ENCODE data around the gene DNAH17.

Gene DNAH17

DNA sequence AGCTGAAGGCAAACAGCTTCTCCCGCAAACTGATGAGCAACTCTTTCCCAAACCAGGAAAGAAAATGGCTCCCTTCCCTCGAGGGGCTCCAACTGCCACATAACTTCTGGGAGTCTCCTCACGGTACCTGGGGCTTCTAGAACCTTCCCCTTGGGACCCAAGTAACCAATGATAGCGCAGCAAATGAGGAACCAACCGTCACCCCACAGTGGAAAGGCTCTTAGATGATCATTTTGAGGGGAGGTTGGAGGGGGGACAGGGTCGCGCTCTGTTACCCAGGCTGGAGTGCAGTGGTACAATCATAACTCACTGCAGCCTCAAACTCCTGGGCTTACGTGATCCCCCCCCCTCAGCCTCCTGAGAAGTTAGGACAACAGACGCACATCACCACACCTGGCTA is at the start of gene DNAH17:
Gene DNAH17, minus strand, starts transcription at position 101 of the 400 bp plus-strand sequence. CDS start 2,339 bp downstream, outside the sequence.
- DNase-seq, result no peak

DNA sequence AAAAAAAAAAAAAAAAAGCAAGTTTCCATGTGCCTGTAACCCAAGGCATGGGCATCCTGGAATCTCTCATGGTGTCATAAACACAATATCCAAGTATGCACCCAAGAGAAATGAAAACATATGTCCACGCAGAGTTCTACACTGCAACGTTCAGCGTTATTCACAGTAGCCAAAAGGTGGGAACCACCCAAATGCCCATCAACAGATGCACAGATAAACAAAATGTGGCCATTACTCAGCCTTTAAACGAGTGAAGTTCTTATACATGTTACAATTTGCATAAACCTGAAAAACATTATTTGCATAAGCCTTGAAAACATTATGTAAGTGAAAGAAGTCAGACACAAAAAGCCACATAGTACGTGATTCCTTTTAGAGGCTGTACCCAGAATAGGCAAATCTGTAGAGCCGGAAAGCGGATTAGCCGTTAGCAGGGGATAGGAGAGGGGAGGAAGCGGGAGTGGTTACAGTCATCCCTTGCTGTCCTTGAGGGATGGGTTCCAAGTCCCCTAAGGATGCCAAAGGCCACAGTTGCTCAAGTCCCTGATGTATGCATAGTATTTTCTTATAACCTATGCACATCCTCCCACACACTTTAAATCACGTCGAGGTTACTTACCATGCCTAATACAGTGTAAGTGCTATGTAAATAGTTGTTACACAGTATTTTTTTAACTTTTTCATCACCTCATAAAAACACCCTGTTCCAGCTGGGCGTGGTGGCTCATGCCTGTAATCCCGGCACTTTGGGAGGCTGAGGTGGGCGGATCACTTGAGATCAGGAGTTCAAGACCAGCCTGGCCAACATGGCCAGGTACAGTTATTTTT is 47.3 kb upstream of the DNAH17 start:
- no peak for DNase-seq

GRCh38 chr17:78623541-78623940 is 46.3 kb upstream of the DNAH17 start:
- DNase-seq, result no peak

DNA sequence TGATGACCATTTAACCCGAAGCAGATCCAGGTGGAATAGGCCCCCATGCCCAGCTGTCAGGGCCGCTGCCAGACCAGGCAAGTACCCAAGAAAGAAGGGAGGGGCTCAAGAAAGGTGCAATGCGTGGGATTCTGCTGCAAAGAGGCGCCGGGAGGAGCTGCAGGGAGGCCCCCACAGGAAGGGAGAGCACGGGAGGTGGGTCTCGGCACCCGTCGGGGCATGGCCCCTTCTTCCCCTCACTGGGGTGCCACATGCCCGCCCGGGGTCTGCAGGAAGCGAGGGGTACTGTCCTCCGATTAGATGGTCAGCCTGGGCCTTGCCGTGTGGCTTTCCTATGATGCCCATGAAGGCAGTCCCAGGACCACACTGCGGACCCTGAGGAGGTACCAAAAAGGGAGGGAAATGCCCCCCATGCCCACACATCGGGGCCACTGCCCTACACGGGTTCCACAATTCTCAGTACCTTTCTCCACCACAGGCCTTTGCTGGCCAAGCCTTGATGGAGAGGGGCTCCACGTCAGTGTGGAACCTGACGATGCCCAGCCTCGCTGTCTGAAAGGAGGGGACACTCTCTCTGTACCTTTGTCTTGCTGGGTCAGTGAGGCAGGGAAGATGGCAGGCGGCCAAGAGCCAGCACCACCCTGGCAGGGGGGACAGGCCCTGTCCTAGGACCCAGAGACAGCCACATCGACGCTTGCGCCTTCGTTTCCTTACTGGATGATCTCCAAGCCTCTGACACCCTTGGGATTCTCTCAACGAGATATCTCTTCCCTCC is 45.5 kb upstream of the DNAH17 start:
- no peak for DNase-seq

GRCh38 chr17:78621720-78622490 is 44.7 kb upstream of the DNAH17 start:
- no peak for DNase-seq

DNA sequence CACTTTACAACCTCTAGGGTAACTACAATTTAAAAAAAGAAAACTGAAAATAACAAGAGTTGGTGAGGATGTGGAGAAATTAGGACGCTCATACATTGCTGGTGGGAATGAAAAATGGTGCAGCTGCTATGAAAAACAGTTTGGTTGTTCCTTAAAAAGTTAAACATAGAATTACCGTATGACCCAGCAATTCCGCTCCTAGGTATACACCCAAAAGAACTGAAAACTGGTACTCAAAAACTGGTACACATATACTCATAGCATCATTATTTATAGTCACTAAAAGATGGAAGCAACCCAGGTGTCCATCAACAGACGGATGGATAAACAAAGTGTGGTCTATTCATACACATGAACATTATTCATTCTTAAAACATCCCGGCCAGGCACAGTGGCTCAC is 42.9 kb upstream of the DNAH17 start:
- no peak for DNase-seq

- no peak for DNase-seq
Measured at GRCh38 chr17:78619334-78619733, 42.1 kb upstream of the DNAH17 start.

DNA sequence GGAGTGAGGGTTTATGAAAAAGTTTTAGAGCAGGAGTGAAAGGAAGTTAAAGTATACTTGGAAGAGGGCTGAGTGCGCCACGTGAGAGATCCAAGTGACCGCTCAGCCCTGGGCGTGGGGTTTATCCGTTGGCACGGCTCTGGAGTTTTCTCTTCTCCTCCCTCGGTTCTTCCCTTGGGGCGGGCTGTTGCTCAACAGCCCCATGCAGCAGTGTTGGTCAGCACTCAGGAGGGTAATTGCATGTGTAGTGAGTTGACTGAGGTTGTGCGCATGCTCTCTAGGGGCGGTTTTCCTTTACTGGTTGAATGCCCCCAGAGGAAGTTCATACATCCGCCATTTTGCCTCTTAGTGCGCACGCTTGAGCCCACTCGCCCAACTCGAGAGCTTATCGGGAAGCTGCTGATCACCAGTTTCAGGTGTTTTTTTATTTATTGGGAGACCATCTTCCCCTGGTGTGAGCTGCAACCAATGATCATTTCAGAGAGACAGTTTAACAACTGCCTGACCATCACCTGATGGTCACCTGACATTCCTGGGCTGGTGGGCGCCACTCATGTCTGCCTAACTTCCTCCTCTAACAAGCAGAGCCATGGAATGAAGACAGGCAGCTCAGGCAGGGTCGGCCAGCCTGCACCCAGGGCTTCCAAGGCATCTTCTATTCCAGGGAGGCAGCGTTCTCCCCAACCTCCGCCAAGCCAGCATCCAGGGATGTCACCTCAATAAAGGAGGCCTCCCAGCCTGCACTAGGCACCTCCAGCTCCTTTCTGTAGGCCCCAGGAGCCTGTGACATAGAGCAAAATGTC is 41.3 kb upstream of the DNAH17 start:
- no peak for DNase-seq

- no peak for DNase-seq
Measured at GRCh38 chr17:78617511-78618061, 40.4 kb upstream of the DNAH17 start.

GRCh38 chr17:78616946-78617345 is 39.8 kb upstream of the DNAH17 start:
- DNase-seq, result no peak

DNA sequence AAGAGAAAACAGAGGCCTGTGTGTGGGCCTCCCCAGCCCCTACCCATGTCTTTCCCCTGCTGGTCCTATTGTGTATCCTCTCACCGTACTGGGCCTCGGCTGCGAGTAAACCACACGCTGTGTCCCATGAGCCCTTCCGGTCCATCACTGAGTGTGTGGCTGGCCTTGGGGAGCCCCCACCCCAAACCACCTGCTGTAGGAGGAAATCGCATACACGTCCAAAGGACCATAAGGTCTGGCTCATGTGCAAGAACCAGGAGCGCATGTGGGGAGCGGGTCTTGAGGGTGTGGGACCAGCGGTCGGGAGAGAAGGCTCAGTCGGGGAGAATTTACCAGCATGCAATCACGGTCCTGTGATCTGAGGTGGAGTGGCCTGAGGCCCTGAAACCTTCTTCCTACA is 38.4 kb upstream of the DNAH17 start:
- DNase-seq, result no peak

DNA sequence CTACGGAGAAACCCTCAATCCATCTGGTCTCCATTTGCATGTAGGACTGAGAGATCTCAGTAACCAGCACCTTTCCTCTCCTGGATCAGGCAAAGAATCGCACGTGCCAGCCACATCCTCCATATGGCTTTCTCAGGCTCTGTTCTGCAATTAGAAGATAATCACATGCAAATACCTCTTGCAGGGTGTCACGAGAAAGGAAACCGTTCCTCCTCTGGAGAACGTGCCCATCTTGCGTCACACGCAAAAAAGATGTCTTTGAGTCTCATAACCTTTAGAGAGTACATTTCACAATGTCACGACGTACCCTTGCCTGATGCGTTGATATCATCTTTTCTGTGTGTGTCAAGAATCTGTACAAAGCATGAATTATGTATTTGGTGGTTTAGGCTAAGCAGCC is 36.2 kb upstream of the DNAH17 start:
- DNase-seq, result peak; percentile 54

DNA sequence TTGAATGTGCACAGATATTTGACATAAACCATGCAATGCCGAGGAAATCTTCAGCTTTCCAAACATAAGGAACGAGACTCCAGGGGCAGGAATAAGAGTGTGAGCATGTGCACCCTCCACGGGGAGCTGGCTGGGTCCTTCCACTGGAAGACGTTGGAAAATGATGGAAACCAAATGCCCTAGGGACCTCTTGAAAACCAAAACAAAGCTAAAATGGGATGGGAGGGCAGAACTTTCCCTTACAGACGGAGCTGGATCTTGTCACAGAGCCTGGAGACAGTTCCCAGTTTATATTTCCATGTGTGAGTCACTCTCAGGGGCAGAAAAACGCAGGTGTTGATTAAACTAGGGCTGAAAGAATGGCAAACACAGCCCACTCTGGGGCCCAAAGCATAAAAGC is 34.4 kb upstream of the DNAH17 start:
- no peak for DNase-seq

- DNase-seq, result no peak
Measured at GRCh38 chr17:78610951-78611511, 33.8 kb upstream of the DNAH17 start.

- DNase-seq, result no peak
Measured at GRCh38 chr17:78609191-78609641, 32.0 kb upstream of the DNAH17 start.

DNA sequence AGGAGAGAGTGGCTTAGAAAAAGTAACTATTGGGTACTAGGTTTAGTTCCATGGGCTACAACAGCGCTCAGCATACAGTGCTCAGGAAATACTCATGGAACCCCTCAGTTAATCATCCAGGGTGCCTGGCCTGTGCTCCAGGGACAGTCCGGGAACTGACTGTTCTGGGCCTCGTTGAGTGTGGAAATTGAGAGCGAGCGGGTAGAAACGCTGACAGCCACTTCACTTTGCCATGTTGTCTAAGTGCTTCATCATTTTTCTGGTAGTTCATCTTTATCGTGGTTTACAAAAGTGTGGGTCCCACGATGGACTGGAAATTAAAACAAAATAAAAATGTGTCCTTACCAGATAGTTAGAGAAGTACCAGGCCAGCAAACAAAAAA is 31.6 kb upstream of the DNAH17 start:
- no peak for DNase-seq

DNA sequence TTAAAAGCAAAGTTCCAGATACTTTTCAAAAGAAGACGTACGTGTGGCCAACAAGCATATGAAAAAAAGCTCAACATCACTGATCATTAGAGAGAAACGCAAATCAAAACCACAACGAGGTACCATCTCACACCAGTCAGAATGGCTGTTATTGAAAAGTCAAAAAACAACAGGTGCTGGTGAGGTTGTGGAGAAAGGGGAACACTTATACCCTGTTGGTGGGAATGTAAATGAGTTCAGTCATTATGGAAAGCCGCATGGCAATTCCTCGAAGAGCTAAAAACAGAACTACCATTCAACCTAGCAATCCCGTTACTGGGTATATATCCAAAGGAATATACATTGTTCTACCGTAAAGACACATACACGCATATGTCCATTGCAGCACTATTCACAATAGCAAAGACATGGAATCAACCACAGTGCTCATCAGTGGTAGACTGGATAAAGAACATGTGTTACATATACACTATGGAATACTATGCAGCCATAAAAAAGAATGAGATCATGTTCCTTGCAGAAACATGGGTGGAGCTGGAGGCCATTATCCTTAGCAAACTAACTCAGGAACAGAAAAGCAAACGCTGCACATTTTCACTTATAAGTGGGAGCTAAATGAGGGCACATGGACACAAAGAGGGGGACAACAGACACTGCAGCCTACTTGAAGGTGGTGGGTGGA is 31.1 kb upstream of the DNAH17 start:
- no peak for DNase-seq

GRCh38 chr17:78607038-78607437 is 29.8 kb upstream of the DNAH17 start:
- no peak for DNase-seq

DNA sequence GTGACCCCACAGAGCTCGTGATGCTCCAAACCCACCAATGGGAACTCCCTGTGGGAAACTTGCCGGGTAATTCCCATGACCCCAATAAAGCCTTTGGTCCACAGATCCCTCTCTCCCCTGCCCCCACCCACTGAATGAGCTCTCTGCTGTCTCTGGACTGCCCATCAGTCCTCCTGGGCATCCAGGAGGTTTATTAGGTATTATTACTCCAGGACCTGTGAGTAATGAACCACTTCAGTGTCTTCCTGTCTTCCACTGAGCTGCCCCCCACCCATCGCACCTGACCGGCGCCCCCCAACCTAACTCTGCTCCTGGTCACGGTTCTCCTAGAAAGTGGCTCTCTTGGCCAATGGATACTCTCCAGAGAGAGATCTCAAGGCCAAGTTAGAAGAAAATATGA is 28.7 kb upstream of the DNAH17 start:
- DNase-seq, result no peak

- DNase-seq, result no peak
Measured at GRCh38 chr17:78605429-78605828, 28.2 kb upstream of the DNAH17 start.

DNA sequence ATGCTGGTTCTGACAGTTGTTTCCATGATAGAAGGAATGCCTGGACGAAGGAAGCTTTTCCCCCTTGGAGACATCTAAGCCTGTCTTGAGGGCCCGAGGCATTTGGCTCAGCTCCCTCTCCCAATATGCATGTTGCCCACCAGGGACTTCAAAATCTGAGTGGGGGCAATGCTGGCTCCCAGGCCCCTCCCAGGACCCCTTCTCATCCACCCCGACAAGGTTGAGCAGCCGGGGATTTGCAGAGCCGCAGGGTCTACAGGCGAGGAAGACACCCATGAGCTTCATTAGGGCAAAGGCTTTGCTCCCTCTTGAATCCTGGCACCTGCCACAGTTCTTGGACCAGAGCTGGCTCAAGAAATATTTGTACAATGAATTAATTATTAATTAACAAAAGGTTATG is 25.1 kb upstream of the DNAH17 start:
- no peak for DNase-seq

Data from CD4-positive, alpha-beta T cell treated with Interleukin-15 for 1 hour (primary cell).